Esophagus squamous epithelium (tissue), 4 donors: ENCODE measurements around the gene PSEN1.

Experiments used
- POLR2A ChIP-seq, 4 donors: fragments of 450-650 bp; IDR thresholded peaks; one replicate each; pipeline ENCODE4 v1.6.1; 2017; ENCODE audit warnings: antibody characterized with exemption in 4 of 4, mild to moderate bottlenecking in 4 of 4, moderate library complexity in 3 of 4
- TF ChIP-seq, protein P1 (sequence below), 6 experiments: fragments of 450-650 bp in 4 of 6; fragments of 200-600 bp in 2 of 6; sonication (generic) in 2 of 6; IDR thresholded peaks; one replicate each; pipeline ENCODE4 v1.5.1; 2016 to 2019; ENCODE audit warnings: antibody characterized with exemption in 6 of 6, mild to moderate bottlenecking in 4 of 6, moderate library complexity in 4 of 6

DNA sequence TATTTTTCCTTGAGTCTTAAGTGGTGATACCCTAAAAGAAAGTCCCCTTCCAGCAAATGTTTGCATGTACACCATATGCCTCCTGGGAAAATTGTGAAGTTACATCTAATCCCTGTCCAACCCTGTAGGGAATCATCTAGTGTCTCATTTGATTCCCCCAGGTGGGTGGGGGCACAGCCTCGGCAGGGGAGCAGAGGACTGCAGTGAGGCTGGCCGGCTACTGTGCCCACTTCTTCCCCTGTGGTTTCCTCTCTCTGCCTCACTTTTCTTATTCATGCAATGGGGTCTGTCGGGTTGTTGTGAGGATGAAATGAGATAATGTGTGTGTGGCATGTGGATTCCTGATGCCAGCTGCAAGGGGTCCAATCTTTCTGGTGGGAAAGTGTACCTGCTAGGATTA, 107.0 kb downstream of the PSEN1 start:
- TF ChIP-seq, protein P1, sequence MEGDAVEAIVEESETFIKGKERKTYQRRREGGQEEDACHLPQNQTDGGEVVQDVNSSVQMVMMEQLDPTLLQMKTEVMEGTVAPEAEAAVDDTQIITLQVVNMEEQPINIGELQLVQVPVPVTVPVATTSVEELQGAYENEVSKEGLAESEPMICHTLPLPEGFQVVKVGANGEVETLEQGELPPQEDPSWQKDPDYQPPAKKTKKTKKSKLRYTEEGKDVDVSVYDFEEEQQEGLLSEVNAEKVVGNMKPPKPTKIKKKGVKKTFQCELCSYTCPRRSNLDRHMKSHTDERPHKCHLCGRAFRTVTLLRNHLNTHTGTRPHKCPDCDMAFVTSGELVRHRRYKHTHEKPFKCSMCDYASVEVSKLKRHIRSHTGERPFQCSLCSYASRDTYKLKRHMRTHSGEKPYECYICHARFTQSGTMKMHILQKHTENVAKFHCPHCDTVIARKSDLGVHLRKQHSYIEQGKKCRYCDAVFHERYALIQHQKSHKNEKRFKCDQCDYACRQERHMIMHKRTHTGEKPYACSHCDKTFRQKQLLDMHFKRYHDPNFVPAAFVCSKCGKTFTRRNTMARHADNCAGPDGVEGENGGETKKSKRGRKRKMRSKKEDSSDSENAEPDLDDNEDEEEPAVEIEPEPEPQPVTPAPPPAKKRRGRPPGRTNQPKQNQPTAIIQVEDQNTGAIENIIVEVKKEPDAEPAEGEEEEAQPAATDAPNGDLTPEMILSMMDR (IDR thresholded peaks at IDR 0.05), result no peak
- TF ChIP-seq POLR2A (IDR thresholded peaks at IDR 0.05), result no peak
